ENCODE measurements around the gene EHD3.

The EHD3 gene

DNA sequence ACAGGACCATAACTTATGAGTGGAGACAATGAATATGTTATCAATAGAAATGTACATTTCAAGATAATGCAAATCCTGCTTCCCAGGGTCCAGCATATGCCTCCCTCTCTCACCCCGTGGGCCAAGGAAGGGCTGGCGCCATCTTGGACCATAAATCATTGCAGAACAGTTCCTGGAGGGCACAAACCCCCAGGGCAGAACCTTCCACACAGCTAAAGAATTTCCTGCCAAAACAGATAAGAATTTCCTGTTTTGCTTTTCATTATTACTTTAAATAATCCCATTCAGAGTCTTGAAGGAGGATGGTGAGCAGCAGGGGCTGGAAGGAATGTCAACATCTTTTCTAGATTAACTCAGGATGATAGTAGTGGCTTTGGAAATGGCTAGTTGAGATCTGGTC is 53.7 kb downstream of the EHD3 start:
- Histone ChIP-seq H3K4me3 (ENCODE audit: low read length in 2 of 2) (no peak overlapping the region), H2AFZ (ENCODE audit: low read length) (no peak overlapping the region), H2BK5ac (ENCODE audit: low read length) (no peak overlapping the region), H3K4ac (ENCODE audit: low read length) (no peak overlapping the region), H3K14ac (ENCODE audit: low read length) (no peak overlapping the region), H3K36me3 (replicated peaks in 1 of 2; ENCODE audit: control insufficient read depth in 2 of 2, insufficient read depth in 2 of 2, low read length in 2 of 2) (no peaks in the 10 kb centered on the region), H3K23ac (ENCODE audit: low read depth, low read length, poor library complexity) (no peak overlapping the region), H3K18ac (ENCODE audit: low read length) (no peak overlapping the region), H3K9ac (ENCODE audit: low read depth, low read length, poor library complexity) (no peak overlapping the region), H3K4me2 (ENCODE audit: insufficient read depth, low read length, poor library complexity, severe bottlenecking) (no peak overlapping the region), H3K4me1 (ENCODE audit: control insufficient read depth in 2 of 2, insufficient read depth in 1 of 2, low read depth in 1 of 2, low read length in 2 of 2) (no peaks in the 10 kb centered on the region), H2AK5ac (ENCODE audit: low read depth, low read length) (no peak overlapping the region), H3K27ac (replicated peaks; ENCODE audit: low read length) (no peak overlapping the region), H3K27me3 (ENCODE audit: control insufficient read depth in 3 of 3, insufficient read depth in 3 of 3, low read depth in 1 of 3, low read length in 3 of 3) (no peaks in the 10 kb centered on the region), H2BK15ac (ENCODE audit: low read length) (no peak overlapping the region), H3K79me1 (ENCODE audit: low read depth, low read length) (no peaks in the 10 kb centered on the region), H4K8ac (ENCODE audit: low read depth, low read length) (no peak overlapping the region), H3K9me3 (replicated peaks in 1 of 2; ENCODE audit: control insufficient read depth in 2 of 2, insufficient read depth in 1 of 2, low read depth in 1 of 2, low read length in 2 of 2) (no peaks in the 10 kb centered on the region), H4K91ac (ENCODE audit: low read depth, low read length, poor library complexity) (no peak overlapping the region), H2BK120ac (ENCODE audit: low read depth, low read length) (no peak overlapping the region), H2BK12ac (ENCODE audit: low read length) (no peak overlapping the region)
- no CpG with 5 or more reads among the region's 2 CpGs for WGBS, 2 donors (ENCODE audit: extremely low coverage in 2 of 2, insufficient read length in 2 of 2, insufficient replicate concordance in 1 of 2)
- DNase-seq (ENCODE audit: low spot score) = no peak

DNA sequence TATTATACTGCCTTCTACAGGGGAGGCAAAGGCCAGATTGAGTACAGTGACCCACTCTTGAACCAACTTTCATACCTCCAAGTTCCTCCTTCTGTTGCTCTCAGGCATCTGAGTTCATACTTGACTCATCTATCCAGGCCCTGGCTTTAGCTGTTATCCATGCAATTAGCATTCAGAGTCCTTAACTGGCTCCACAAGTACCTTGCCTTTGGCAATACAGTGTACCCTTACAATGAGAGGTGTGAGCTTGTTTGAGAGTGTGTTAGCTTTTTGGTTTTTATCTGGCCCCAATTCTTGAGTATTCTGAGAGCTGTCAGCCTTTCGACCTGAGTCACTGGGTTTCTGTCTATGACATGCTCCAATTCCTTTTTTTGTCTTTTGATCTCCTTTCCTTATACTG is 60.2 kb downstream of the EHD3 start:
- no peak overlapping the region for H3K9ac ChIP-seq (ENCODE audit: low read depth, low read length, poor library complexity)

DNA sequence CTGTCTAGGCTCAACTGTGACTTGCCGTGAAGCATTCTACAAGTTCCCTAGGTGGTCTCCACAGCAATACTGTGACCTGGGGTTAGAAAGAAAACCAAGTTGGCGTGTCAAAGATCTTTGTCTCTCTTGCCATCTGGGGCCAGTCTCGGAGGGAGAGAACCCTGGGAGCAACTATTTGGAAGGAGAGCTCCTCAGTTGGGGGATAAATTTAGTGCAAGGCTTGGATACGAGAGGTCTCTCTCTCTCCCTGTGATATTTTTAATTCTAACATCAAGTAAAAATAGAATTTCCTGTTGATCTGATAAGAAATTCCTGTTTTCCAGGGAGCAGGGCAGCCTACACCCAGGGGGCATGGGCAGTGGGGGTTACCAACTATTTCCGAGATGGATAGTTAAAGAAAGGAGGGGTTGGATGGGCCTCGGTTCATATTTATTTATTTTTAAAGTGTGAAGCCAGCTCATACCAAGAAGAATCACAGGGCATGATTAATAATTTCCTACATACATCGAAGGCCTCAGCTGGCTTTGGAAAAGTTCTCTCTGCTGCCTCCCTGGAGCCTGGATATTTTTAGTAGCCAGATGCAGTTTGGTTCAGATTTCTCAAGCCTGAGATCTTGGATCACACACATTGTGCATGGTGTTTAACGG is 62.8 kb downstream of the EHD3 start:
- Histone ChIP-seq H2BK15ac (ENCODE audit: low read length) (no peak overlapping the region), H3K4me3 (ENCODE audit: low read length in 2 of 2) (no peak overlapping the region), H2AK5ac (ENCODE audit: low read depth, low read length) (no peak overlapping the region), H2AFZ (ENCODE audit: low read length) (no peak overlapping the region), H3K14ac (ENCODE audit: low read length) (no peak overlapping the region), H3K79me1 (ENCODE audit: low read depth, low read length) (no peaks in the 10 kb centered on the region), H3K36me3 (replicated peaks in 1 of 2; ENCODE audit: control insufficient read depth in 2 of 2, insufficient read depth in 2 of 2, low read length in 2 of 2) (no peaks in the 10 kb centered on the region), H3K27ac (replicated peaks; ENCODE audit: low read length) (no peak overlapping the region), H2BK12ac (ENCODE audit: low read length) (no peak overlapping the region), H3K18ac (ENCODE audit: low read length) (no peak overlapping the region), H3K4me2 (ENCODE audit: insufficient read depth, low read length, poor library complexity, severe bottlenecking) (no peak overlapping the region), H3K23ac (ENCODE audit: low read depth, low read length, poor library complexity) (no peak overlapping the region), H4K91ac (ENCODE audit: low read depth, low read length, poor library complexity) (no peak overlapping the region), H3K9ac (ENCODE audit: low read depth, low read length, poor library complexity) (no peak overlapping the region), H2BK120ac (ENCODE audit: low read depth, low read length) (no peak overlapping the region), H2BK5ac (ENCODE audit: low read length) (no peak overlapping the region), H3K4me1 (ENCODE audit: control insufficient read depth in 2 of 2, insufficient read depth in 1 of 2, low read depth in 1 of 2, low read length in 2 of 2) (peaks cover 0 to 2% of the 10 kb centered on the region in 2 donors), H3K27me3 (ENCODE audit: control insufficient read depth in 3 of 3, insufficient read depth in 3 of 3, low read depth in 1 of 3, low read length in 3 of 3) (no peaks in the 10 kb centered on the region), H4K8ac (ENCODE audit: low read depth, low read length) (no peak overlapping the region), H3K4ac (ENCODE audit: low read length) (no peak overlapping the region), H3K9me3 (replicated peaks in 1 of 2; ENCODE audit: control insufficient read depth in 2 of 2, insufficient read depth in 1 of 2, low read depth in 1 of 2, low read length in 2 of 2) (no peaks in the 10 kb centered on the region)
- no CpG with 5 or more reads among the region's 8 CpGs for WGBS, 2 donors (ENCODE audit: extremely low coverage in 2 of 2, insufficient read length in 2 of 2, insufficient replicate concordance in 1 of 2)
- no peak for DNase-seq (ENCODE audit: low spot score)

More for the DNA sequence above, 60.2 kb downstream of the EHD3 start:
- Histone ChIP-seq H3K4me3 (ENCODE audit: low read length in 2 of 2) (no peak overlapping the region), H2AFZ (ENCODE audit: low read length) (no peak overlapping the region), H3K23ac (ENCODE audit: low read depth, low read length, poor library complexity) (no peak overlapping the region), H2AK5ac (ENCODE audit: low read depth, low read length) (no peak overlapping the region), H2BK15ac (ENCODE audit: low read length) (no peak overlapping the region), H3K18ac (ENCODE audit: low read length) (no peak overlapping the region), H3K36me3 (replicated peaks in 1 of 2; ENCODE audit: control insufficient read depth in 2 of 2, insufficient read depth in 2 of 2, low read length in 2 of 2) (no peaks in the 10 kb centered on the region), H3K14ac (ENCODE audit: low read length) (no peak overlapping the region), H2BK5ac (ENCODE audit: low read length) (no peak overlapping the region), H2BK120ac (ENCODE audit: low read depth, low read length) (no peak overlapping the region), H3K4me1 (ENCODE audit: control insufficient read depth in 2 of 2, insufficient read depth in 1 of 2, low read depth in 1 of 2, low read length in 2 of 2) (no peaks in the 10 kb centered on the region), H4K8ac (ENCODE audit: low read depth, low read length) (no peak overlapping the region), H2BK12ac (ENCODE audit: low read length) (no peak overlapping the region), H4K91ac (ENCODE audit: low read depth, low read length, poor library complexity) (no peak overlapping the region), H3K4ac (ENCODE audit: low read length) (no peak overlapping the region), H3K27ac (replicated peaks; ENCODE audit: low read length) (no peak overlapping the region), H3K27me3 (ENCODE audit: control insufficient read depth in 3 of 3, insufficient read depth in 3 of 3, low read depth in 1 of 3, low read length in 3 of 3) (no peaks in the 10 kb centered on the region), H3K9me3 (replicated peaks in 1 of 2; ENCODE audit: control insufficient read depth in 2 of 2, insufficient read depth in 1 of 2, low read depth in 1 of 2, low read length in 2 of 2) (no peaks in the 10 kb centered on the region), H3K79me1 (ENCODE audit: low read depth, low read length) (no peaks in the 10 kb centered on the region), H3K4me2 (ENCODE audit: insufficient read depth, low read length, poor library complexity, severe bottlenecking) (no peak overlapping the region)
- DNase-seq (ENCODE audit: low spot score) = no peak
- no CpG with 5 or more reads among the region's 1 CpG for WGBS, 2 donors (ENCODE audit: extremely low coverage in 2 of 2, insufficient read length in 2 of 2, insufficient replicate concordance in 1 of 2)

DNA sequence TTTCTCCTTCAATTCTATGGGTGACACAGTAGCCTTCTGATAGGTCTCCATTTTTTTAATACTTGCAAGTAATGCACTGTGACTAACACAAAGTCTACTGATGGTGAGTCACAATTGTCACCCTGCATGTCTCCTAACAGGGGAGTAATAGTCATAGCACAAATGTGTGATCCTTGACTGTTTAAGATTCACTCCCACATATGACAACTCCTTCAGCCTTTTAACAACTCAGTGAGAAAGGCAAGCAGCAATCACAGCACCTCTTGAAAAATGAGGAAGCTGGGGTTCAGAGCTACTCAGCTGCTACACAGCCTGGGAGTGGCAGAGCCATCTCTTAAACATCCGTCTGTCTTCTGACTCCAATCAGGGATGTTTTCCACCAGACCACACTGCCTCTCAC is 63.8 kb downstream of the EHD3 start:
- Histone ChIP-seq H3K9ac (ENCODE audit: low read depth, low read length, poor library complexity) (no peak overlapping the region), H3K27ac (replicated peaks; ENCODE audit: low read length) (no peak overlapping the region), H2BK12ac (ENCODE audit: low read length) (no peak overlapping the region), H2BK5ac (ENCODE audit: low read length) (no peak overlapping the region), H3K4me3 (ENCODE audit: low read length in 2 of 2) (no peak overlapping the region), H3K14ac (ENCODE audit: low read length) (no peak overlapping the region), H3K4ac (ENCODE audit: low read length) (no peak overlapping the region), H2AFZ (ENCODE audit: low read length) (no peak overlapping the region), H3K23ac (ENCODE audit: low read depth, low read length, poor library complexity) (no peak overlapping the region), H4K91ac (ENCODE audit: low read depth, low read length, poor library complexity) (no peak overlapping the region), H3K79me1 (ENCODE audit: low read depth, low read length) (no peaks in the 10 kb centered on the region), H3K18ac (ENCODE audit: low read length) (no peak overlapping the region), H3K9me3 (replicated peaks in 1 of 2; ENCODE audit: control insufficient read depth in 2 of 2, insufficient read depth in 1 of 2, low read depth in 1 of 2, low read length in 2 of 2) (no peaks in the 10 kb centered on the region), H3K27me3 (ENCODE audit: control insufficient read depth in 3 of 3, insufficient read depth in 3 of 3, low read depth in 1 of 3, low read length in 3 of 3) (no peaks in the 10 kb centered on the region), H3K36me3 (replicated peaks in 1 of 2; ENCODE audit: control insufficient read depth in 2 of 2, insufficient read depth in 2 of 2, low read length in 2 of 2) (no peaks in the 10 kb centered on the region), H2BK120ac (ENCODE audit: low read depth, low read length) (no peak overlapping the region), H2AK5ac (ENCODE audit: low read depth, low read length) (no peak overlapping the region), H3K4me2 (ENCODE audit: insufficient read depth, low read length, poor library complexity, severe bottlenecking) (no peak overlapping the region), H4K8ac (ENCODE audit: low read depth, low read length) (no peak overlapping the region), H2BK15ac (ENCODE audit: low read length) (no peak overlapping the region), H3K4me1 (ENCODE audit: control insufficient read depth in 2 of 2, insufficient read depth in 1 of 2, low read depth in 1 of 2, low read length in 2 of 2) (peaks cover 0 to 2% of the 10 kb centered on the region in 2 donors)
- no peak for DNase-seq (ENCODE audit: low spot score)
- WGBS, 2 donors (ENCODE audit: extremely low coverage in 2 of 2, insufficient read length in 2 of 2, insufficient replicate concordance in 1 of 2) = no CpG with 5 or more reads among the region's 1 CpG

Measured in neuronal stem cell (in vitro differentiated cells).